Activated CD4-positive, alpha-beta T cell treated with anti-CD3 and anti-CD28 coated beads for 24 hours (primary cell): ENCODE data around the gene DLGAP1.

Experiments
- DNase-seq, 2 donors: peaks; one replicate each; pipeline ENCODE4 v3.0.0-alpha.2; 2020; ENCODE audit warnings: low read depth in 2 of 2

Gene DLGAP1

DNA sequence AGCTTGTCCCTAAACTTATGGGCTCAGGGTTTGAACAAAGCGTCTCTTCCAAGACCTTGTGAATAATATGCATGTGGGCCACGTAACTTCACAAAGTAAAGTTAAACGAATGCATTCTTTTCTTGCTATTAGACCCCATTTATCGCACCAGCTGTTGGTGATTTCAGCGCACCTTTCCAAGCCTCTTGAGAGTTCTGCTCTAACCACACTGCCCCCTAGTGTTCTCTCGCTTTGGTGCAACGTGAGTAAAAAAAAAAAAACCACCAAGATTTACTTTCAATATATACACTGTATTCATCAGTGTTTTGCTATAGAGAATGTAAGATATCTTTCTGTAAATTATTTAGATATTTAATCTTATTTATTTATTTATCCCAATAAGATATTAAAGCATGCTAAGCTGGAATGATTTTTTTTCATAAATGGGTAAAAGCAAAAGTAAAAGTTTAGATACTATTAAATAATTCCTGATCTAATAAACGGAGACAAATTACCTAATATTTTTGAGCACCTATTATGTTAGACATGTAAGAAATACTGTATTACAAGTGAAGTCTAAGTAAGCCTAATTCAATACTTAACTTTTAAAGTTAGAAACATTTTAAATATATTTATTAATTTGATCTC lies 459.5 kb downstream of the DLGAP1 start:
- DNase-seq = peak; percentile 23 to 42

DNA sequence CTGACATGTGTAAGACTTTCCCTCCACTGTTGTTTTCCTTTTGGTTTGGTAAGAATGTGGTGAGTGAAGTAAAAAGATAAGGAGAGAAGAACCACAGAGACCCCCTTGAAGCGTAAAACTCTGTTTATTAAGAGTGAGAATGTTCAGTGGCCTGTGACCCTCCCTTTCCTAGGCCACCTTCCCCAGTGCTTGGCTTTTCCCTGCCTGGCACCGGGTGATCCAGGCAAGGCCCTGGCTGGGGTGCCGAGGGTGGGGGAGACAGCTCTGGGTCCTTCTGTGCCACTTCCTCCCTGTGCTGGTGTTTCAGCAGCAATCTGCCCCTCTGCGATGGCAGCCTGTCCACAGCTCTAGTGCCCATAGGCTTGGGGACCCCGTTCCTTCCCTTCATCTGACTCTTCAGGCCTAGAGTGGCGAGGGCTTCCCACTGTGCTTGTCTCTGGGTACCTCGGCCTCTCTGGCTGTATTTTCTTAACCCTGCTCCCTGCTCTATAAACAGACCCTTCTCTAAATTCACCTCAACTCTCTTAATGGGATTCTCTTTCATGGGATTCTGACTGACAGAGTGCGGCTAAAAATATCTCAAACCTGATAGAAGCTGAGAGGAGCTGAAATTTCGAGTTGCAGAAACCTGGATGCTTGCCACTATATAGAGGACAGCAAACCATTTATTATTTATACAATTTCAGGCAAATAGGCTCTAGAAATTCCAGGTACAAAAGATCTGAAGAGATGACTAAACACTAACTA lies 461.0 kb downstream of the DLGAP1 start:
- DNase-seq = no peak

DNA sequence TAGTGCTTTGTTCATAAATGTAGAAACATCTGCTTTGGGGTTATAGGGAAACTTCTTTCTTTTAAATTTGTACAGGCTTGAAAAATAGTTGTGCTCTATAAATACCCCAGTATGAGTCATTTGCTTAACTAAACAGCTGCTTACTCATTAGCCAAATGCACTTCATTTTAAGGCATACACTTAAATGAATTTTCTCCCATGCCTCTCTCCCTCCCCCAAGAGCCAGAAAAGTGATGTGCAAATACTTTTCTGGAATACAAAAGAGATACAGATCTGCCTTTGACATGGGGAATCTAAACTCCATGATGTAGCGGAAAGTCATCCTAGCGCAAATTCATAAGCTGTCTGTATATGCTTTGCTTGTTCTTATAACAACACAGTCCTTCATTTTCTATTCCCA lies 469.4 kb downstream of the DLGAP1 start:
- DNase-seq = no peak

DNA sequence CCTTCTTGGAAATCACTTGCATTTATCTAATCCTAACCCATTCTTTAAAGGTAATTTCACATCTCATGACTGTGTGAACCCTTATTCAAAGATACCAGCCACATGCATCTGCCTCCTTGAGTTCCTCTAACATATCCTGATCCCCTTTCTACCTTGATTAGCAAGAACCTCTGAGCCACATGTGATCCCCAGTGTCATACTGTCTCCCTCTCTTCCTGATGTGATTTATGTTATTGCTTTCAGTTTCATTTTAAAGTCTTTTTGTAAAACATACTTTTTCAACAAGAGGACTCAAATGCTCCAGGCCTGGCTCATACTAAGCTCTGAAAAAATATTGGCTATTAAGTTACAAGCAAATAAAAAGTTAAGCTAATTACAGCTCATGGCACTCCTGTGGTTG lies 470.1 kb downstream of the DLGAP1 start:
- no peak for DNase-seq

DNA sequence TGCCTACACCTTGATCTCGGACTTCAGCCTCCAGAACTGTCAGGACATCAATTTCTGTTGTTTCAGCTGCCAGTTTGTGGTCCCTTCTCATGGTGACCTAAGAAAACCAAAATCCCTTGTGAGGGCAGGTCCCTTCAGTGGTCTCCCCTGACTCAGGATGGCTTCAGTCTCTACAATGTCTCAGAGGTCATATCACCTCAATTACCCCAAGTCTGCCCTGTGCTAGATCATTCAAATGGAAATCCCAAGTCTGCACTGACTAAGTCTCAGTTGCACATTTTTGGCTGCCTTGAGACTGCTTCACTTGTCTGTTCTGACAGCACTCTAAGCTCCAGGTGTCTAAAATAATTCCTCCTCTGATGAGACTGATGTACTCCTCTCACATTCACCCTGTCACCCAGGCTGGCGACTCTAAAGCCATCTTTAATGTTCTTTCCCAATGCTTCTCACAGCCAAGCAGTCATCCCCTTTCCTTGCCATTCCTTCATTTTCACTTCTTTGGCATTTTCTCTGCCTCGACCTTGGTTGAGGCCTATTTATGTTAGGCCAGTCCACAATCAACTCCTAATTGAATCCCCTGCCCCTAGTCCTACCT lies 470.8 kb downstream of the DLGAP1 start:
- DNase-seq = no peak

DNA sequence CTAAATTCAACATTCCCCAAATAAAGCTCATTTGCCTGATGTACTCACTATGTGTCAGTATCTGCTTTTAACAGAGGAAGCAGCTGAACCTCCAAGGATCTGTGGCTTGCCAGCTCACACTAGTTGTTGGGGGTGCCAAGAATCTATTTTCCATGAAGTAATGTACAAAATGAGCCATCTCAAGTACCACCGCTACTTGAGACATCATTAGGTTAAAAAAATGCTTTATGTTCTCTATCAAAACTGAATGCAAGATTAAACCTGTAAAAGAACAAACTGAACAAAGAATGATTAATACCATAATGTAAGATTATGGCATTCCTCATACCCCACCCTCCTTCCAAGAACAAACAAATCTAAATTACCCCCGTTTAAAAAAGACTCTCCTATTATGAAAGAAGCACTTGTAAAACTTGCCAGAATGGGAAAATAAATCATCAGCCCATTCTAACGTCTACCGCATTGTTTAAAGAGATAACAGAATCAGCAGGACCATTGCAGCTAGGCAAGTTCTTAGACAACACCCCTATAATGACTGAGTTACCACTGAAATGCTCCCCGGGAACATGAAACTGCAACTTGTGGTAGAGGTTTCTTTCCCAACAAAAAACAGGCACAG lies 471.6 kb downstream of the DLGAP1 start:
- no peak for DNase-seq

DNA sequence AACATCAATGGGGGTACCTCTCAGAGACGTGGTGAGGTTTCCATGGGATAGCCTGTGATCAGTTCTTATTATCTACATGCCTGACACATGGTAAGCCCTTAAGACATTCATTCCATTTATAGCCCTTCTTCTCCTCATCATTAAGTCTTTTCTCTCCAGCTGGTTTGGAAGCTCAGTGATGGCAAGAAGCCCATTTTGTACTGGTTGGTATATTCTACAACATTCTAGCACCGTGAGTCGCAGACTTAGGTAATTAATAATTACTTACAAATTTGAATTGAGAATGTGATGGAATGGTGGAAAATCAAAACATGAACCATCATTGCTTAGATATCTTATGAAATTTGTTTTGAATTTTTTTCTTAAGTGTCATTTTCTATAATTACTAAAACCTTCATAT lies 472.6 kb downstream of the DLGAP1 start:
- no peak for DNase-seq

DNA sequence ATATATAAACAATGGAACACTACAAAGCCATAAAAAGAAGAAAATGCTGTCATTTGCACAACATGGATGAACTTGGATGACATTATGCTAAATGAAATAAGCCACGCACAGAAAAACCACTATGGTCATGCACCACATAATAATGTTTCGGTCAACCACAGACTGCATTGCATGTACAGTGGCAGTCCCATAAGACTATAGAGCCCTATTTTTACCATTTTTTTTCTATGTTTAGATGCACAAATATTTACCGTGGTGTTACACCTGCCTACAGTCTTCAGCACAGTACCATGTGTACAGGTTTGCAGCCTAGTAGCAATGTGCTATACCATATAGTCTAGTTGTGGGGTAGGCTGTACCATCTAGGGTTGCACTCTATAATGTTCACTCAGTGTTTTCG lies 476.1 kb downstream of the DLGAP1 start:
- DNase-seq = no peak

DNA sequence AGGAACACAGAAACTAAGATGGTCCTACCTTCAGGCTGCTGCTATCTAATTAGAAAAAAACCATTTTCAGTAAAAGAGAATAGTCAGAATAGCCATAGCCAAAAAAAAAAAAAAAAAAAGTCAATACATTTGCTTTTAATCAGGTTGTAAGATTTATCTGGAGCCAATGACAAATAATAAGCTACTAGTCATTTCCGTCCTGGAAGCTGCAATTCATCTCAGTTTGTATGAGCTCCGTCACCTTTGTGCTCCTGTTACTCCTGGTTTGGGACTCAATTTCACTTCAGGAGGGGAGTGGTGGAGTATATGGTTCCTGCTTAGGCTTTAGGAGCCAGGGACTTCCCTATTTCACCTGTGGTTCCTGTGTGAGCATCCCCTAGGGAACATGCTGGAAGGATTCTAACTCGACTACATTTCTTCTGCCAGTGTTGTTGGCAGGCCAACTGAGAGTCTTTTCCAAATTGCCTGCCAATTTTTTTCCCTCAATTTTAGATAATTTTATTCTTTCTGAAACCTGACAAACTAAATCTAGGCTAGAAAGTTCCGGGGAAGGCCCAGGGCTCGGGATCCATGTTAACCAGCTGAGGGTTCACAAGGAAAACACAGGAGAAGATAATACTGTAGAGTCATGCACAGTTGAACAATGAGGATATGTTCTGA lies 481.8 kb downstream of the DLGAP1 start:
- DNase-seq = no peak

DNA sequence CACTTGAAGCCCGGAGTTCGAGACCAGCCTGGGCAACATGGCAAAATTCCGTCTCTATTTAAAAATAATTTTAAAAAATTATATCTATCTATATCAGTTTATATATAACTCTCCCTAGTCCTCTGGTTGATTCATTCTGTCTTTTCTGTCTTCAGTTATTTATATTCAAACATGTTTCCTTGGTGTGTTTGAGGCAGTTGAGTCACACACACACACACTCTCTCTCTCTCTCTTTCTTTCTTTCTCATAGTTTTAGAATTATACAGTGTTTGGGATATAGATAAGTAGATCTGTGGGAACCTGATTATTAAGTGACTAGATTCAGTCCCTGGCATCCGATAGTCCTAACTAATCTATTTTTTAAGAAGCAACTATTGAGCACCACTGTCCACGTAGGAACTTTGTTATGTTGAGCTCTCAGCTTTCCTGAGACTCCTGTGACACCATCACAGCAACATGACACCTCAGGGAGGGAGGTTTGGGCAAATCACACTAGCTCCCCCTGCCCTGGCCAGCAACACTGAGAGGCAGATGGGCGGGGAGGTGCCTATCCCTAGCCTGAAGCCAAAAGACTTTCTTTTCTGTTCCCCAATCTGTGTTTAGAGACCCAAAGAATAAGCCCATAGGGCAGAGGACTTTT lies 482.7 kb downstream of the DLGAP1 start:
- DNase-seq = no peak

DNA sequence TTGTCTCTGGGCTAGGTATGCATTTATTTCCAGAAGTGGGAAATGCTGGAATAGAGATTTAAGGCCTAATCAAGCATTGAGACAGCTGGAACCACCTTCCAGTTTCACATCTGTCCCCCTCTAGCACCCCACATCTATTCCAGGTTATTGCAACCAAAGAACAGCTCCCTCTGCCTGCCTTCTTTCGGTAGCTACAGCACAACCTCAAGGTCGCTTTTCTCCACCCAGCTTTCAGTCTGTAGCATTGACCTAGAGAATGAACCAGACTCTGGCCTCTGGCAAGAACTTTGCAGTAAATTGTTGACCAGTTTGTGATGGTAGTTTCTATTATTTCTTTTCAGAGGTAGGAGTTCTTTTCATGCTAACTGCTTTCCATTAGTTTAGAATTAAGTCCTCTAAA lies 484.2 kb downstream of the DLGAP1 start:
- DNase-seq = no peak

DNA sequence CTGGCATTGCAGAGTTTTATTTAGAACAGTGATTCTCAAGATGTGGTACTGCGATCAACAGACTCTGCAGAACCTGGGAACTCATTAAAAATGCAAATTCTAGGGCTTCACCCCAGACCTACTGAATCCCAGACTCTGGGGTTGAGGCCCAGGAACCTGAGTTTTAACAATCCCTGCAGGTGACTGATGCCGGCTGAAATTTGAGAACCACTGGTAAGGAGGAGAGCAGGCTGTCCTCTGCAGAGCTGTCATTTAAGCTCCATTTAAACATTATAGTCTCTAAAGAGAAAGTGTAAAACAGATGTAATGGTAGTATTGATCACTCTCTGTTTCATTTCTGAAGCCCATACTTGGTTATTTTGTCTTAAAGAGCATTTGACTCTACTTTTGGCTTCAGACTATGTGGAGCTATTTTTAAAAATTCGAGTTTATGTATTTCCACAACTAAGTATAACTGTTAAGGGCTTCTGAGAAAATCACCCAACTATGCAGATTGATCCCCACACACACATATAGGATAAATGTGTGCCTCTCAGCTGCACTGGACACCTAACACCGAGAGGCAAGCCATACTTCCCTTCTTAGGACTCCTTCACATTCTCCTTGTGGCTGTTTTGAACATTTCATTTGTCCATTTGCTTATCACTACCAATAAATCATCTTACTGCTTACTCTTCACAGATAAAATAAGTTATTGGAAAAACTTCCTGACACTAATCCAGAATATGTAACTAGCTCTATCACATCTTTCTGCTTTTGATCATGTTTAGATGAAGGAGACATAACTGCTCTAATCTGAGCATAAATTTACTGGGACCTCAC lies 487.5 kb downstream of the DLGAP1 start:
- no peak for DNase-seq

DNA sequence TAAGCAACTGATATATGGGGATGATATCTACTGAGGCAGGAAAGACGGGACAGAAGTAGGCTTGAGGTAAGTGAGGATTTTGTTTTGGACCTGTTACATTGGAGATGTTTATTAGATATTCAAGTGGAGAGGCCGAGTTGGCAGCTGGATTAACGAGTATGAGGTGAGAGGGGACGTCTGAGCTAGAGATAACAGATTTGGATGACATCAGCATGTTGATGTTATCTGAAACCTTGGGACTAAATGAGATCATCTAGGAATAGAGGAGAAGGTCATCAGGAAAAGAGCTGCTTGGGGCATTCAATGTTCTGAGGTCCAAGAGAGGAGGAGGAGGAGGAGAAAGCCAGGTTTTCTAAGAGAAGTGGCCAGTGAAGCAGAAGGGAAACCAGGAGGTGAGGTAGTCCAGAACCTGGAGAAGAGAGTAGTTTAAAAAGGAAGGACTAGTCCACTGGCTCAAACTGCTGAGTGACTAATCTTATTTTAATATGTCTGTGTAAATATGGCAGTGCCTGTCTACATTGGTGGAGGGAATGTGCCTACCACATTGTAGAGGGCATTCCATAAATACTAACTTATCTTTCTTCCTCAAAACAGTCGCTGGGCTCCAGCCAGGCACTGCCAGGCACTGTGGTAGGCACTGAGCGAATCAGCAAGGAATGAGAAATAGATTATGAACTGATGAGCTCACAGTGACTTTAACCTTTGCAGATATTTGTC lies 488.3 kb downstream of the DLGAP1 start:
- no peak for DNase-seq

DNA sequence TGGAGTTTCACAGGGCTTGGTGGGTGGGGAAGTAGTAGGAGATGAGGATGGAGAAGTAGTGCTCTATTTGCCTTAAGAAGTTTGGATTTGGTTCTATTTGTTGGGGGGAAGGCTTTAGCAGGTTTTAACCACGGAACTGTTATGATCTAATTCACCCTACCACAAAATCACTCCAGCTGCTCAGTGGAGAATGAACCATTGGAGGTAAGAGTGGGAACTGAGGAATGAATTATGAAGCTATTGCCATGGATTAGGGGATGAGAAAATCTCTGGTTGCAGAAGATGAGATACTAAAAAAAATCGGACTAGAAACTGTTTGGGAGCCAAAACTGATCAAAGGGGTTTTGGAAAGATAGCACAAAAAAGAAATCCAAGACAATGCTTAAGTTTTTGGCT lies 488.9 kb downstream of the DLGAP1 start:
- DNase-seq = no peak

DNA sequence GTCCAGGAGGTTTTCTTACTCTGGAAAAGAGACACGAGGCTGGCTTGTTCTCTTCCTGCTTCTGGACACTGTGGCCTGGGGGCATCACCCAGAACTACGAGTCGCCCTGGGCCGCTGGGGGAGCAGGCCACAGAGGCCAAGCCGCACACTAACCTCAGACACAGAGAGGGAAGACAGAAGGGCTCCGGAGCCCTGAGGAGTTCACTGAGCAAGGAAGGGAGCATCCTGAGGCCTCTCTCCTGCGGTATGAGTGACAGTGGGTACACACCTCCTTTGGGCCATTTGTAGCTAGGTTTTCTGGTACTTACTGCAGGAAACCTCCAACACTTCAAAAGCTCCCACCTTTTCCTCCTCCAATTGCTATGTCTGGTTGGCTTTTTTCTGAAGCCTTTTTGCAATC lies 494.1 kb downstream of the DLGAP1 start:
- DNase-seq = no peak

DNA sequence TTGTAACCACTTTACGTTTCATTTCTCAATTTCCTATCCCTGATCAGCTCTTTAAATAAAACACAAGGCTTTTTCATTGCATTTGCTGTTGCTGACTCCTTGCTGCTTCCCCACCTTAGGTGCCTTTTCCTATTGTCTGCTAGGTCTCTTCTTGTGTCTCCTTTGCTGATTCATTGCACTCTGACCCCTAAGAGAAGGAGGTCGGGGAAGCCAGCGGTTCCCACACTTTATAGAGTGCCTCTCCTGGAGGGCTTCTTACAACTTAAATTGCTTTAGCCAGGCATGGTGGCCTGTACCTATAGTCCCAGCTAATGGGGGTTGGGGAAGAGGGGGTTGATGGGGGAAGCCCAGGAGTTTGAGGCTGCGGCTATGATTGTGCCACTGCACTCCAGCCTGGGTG lies 495.0 kb downstream of the DLGAP1 start:
- DNase-seq = no peak

DNA sequence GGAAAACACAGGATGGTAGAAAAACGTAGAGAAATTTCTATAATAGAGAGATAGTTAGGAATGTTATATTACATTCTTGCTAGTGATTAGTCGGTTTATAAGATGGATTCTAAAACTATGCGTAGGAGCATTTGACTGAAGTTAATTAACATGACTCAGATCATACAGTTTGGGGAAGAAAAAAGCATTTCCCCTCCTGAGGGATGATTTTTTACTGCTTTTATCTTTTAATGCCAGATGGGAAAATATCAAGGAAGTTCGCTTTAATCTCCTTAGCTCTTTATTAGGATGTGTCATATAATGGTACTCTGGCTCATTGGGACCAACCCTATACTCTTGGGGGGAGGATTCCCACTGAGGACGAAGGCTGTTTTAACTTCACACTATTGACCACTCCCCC lies 503.1 kb downstream of the DLGAP1 start:
- no peak for DNase-seq

DNA sequence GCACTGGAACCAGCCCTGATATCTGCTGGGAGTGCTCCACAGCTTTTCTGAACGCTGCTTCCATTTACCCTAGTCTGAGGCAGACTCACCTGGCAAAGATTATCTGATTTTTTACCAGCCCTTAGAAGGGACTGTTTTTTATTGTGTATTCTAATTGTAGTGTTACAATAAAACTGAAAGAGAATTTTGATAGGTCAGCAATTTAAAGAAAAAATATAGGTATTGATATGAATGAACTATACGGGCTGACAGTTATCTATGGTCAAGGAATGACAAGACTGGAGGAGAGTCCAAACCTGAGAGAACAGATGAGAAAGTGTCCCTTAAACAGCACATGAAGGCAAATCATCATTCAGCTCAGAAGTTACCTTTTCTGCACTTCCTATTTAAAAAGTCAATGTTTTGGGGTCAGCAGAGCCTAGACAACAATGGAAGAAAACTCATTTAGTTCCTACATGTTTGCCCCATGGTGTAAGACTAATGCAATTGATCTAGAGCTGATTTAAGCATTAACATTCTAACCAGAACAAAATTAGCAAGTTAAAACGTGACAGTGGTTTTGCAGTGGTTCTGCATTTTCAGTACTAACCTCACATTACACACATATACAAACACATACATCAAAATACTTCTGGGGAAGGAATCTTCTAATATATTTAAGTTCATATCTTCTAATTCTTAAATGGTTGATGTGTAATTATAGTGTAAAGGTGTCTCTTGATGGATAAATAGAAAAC lies 504.3 kb downstream of the DLGAP1 start:
- no peak for DNase-seq

DNA sequence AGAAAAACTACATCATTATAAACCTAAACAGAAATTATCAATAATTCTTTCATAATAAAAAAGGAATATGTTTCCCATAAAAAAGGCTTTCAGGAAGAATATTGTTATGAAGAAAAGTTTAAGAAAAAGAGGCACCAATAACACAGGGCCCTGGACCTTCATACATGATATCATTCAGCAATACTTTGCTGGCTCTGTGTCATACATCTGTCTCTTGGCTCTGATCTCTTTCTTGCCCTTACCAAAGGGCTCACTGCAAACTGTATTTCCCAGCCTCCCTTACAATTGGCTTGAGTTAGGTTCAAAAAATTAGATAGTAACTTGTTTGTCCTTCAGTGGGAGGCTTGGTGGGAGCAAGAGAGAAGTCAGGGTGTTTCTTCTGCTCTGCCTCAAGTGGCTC lies 506.1 kb downstream of the DLGAP1 start:
- DNase-seq = no peak

DNA sequence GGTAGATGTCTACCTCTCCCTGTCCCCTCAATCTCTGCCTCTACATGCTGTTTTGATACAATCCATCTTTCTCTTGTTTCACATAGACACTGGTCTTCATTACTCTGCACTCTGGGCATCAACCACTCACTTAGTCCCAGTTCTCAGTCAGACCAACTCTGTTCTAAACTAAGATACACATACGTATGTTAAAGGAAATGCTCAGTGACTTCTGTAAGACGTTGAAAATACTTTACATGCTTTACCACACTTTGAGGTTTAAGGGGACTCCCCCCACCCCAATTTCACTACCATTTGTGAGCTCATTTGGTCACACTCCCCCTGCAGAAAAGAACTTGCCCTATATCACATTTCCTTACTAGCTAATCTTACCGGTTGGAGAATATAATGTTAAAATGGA lies 507.7 kb downstream of the DLGAP1 start:
- no peak for DNase-seq
